GM19397 (cell line): ENCODE data around the gene IMMP2L.

Experiments used
- ATAC-seq: cut with Tn5 transposase; IDR thresholded peaks from one replicate; pipeline ENCODE4 v1.9.1; 2021; ENCODE audit warnings: mild to moderate bottlenecking, moderate library complexity; ENCODE audit not compliant: unreplicated experiment

Gene IMMP2L

GRCh38 chr7:111051832-111052231 lies 510.5 kb downstream of the IMMP2L start:
- ATAC-seq = no peak

- ATAC-seq = no peak
Measured at GRCh38 chr7:111050875-111051416, 511.3 kb downstream of the IMMP2L start.

- ATAC-seq = no peak
Measured at GRCh38 chr7:111049971-111050680, 512.2 kb downstream of the IMMP2L start.

DNA sequence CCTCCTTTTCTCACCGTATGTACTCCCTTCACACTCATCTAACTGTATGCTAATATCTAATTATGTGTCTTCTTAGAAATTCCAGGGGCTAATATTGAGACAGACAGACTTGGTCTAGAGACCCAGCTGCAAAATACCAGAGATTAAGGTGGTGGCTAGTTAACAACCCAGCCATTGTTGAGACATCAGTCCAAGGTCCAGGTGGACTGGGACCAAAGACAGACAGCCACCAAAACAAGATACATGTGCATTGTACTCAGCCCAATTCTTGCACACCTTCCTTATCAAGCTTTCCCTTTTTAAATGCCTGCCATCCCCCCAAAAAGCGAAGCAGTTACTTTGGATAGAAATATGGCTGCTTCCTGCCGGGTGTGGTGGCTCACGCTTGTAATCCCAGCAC lies 514.7 kb downstream of the IMMP2L start:
- ATAC-seq = no peak

DNA sequence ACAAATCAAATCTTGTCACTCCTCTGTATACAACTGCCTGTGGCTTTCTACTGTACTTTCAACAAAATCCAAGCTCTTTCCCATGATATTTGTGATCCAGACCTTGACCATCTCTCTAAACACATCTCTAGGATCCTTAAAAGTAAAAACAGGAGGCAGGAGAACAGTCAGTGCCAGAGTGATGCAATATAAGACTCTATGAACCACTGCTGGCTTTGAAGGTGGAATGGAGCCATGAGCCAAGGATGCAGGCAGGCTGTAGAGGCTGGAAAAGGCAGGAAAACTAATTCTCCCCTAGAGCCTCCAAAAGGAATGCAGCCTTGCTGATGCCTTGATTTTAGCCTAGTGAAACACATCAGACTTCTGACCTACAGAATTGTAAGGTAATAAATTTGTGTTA lies 516.8 kb downstream of the IMMP2L start:
- ATAC-seq = no peak

DNA sequence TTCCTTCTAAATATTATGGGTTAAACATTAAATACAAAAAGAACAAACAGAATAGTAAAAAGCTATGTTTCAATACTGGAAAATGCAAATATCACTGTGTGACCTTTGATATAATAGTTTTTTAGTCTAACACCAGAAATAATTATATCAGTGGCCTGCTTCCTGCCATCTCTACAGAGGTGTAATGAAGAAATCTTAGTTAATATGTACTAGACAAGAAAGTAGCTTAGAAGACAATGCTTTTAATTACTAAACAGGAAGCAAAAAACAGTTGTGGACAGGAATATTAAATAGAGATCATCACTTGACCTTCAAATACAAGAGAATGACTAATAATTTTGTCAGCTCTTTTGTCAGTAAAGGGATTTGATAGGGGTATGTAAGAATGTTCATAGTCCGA lies 518.7 kb downstream of the IMMP2L start:
- peak; percentile 87 for ATAC-seq

DNA sequence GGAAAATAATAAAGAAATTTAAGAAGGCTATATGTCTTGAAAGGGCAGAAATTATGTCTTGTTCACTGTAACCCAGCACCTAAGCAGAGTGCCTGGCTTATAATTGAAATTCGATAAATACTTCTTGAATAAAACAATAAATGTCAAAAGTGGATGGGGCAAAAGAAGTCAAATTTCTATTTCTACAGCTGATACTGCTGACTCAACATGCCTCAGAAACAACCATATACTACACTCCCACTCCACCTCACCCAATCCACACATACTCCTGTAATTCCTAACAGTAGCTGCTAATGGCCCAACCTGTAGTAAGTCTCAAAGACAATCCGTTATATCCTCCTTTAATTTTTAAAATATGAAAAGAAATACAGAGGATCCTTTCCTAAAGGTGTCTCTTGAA lies 519.5 kb downstream of the IMMP2L start:
- no peak for ATAC-seq

- ATAC-seq = no peak
Measured at GRCh38 chr7:111041577-111041976, 520.7 kb downstream of the IMMP2L start.

GRCh38 chr7:111038185-111038584 lies 524.1 kb downstream of the IMMP2L start:
- no peak for ATAC-seq

- ATAC-seq = no peak
Measured at GRCh38 chr7:111031916-111032315, 530.4 kb downstream of the IMMP2L start.

- no peak for ATAC-seq
Measured at GRCh38 chr7:111030336-111030735, 532.0 kb downstream of the IMMP2L start.

DNA sequence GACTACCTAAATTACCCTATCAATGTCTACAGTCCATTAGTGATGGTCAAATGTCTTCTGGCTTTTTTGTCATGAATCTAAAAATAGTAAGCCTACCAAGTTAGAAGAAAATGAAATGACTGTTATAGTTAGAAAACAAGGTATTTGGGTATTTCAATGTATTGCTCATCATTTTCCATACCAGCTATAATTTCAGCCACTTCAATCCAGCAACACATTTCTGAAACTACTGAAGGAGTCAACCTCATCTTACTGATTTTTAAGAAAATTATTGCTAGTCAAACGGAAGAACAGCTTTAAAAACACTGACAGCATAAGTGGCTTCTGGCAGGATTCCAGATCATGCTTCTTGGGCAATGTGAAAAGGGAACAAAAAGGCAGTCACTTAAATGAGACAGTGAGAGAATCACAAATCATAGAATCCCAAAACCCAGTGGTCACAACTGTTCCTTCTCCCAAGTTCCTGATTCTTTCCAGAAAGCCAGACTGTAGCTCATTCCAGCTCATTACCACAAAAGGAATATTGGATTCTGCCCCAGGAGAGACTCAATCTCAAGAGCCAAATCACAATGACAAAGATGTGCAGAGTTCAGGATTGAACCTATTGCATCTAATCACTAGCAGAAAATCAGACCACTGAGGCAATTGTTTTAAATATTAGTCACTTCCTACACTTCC lies 532.6 kb downstream of the IMMP2L start:
- peak; percentile 53 for ATAC-seq

GRCh38 chr7:111029141-111029572 lies 533.1 kb downstream of the IMMP2L start:
- ATAC-seq = peak; percentile 12

GRCh38 chr7:111027396-111027795 lies 534.9 kb downstream of the IMMP2L start:
- ATAC-seq = no peak

GRCh38 chr7:111026806-111027205 lies 535.5 kb downstream of the IMMP2L start:
- ATAC-seq = no peak

- ATAC-seq = no peak
Measured at GRCh38 chr7:111026343-111026742, 535.9 kb downstream of the IMMP2L start.

GRCh38 chr7:111025006-111025405 lies 537.3 kb downstream of the IMMP2L start:
- no peak for ATAC-seq

DNA sequence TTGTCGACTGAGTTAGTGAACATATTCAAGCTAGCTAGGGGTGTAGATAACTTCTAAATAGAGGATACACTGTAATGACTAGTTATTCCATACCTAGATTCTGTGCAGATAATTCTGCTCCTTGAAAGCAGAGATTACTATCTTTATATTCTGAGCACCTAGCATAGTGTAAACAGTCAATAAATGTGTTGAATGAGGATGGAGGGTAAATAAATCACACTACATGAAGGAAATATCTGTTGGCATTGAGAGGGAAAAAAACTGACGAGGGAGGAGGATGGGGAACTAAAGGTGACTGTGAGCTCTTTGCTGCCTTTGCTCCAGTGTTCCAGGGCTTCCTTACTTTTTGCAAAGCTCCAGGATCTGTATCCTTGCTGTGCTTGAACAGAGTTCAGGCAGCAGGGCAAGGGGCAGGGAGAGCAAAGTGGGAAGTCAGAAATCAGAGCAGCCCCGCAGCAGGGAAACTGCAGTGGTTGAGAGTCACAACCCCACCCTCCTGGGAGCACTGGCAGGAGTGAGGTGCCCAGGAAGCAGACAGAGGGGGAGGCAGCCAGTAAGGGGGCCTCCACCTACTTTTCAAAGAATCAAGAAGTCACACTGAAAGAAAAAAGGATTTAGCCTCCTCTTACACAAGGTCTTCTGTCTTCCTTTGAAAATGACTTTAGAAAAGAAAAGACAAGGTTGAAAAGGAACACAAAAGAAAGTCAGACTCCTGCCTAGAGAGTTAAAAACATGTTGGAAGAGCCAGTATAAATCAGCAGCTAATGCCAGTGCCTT lies 543.1 kb downstream of the IMMP2L start:
- no peak for ATAC-seq

DNA sequence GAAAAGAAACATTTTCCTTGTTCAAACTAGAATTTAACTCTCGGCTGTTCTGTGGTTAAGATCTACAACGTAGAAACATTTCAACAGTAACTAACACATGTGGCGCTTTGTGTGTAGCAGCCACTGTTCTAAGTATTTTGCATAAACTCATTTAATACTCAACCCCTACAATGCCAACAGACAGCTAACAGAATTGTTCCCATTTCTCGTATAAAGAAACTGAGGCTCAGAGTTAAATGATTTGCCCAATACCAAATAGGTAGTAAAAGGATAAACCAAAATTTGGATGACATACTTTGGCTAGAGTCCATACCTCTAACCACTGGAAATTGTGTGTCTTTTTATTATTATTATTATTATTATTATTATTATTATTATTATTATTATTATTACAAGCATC lies 543.8 kb downstream of the IMMP2L start:
- no peak for ATAC-seq

GRCh38 chr7:111014079-111014478 lies 548.2 kb downstream of the IMMP2L start:
- no peak for ATAC-seq
